ENCODE data around the gene CACNA1D.

- TF ChIP-seq CTCF (IDR thresholded peaks at IDR 0.05) (no peak), POLR2A (IDR thresholded peaks at IDR 0.05) (no peak)
Observed at GRCh38 chr3:53509494-53509893, 15.1 kb downstream of the CACNA1D start.
